GM18858 (cell line): ENCODE measurements around the gene RTN4R.

Experiments
- ATAC-seq: cut with Tn5 transposase; IDR thresholded peaks from one replicate; pipeline ENCODE4 v1.9.1; 2021; ENCODE audit not compliant: unreplicated experiment

RTN4R gene

GRCh38 chr22:20204806-20205205 lies 63.3 kb downstream of the RTN4R start:
- no peak for ATAC-seq

- no peak for ATAC-seq
Observed at GRCh38 chr22:20204311-20204710, 63.8 kb downstream of the RTN4R start.

DNA sequence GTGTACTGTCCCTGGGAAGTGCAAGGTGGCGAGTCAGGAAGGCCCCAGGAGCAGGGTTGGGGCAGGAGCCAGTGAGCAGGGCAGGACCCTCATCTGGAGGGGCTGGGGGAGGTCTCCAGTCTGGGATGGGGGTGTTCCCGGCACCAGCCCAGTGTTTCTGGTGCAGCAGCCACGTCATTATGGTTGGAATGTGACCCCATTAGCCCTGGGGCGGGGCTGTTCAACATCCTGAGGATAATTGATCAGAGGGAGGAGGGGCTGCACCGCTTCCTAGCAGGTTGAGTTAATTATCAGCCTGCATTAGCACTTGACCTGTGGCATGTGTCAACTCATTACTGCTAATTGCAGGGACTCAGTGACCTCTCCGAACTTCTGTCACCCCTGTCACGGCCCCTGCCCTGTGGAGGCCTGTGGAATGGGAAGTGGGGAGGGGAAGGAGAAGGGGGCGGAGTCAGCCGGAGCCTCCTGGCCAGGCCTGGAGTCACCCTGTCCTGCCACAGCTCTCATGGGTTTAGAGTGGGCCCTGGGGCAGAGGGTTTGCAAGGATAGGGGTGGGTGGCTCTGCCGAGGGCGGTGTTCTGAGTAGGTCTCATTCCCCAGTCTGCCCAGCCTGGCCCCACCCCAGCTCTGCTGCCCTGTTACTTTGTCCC lies 64.4 kb downstream of the RTN4R start:
- no peak for ATAC-seq

DNA sequence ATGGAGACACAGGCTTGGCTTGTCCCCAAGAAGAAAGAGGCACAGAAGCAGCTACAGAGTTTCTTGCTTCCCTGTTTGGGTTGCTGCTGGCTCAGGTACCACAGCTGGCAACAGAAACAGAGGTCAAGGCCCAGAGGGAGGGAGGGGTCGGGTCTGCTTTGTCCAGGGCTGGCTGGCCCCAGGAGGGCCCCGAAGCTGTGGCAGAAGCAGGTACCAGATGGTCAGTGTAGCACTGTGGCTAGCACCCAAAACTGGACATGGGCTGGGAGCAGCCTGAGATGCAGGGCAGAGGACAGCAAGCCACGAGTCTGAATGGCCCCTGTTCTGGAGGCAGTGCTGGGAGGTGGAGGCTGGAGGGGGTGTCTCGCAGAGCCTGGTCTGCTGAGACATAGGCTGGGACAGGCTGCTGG lies 65.0 kb downstream of the RTN4R start:
- ATAC-seq = no peak

GRCh38 chr22:20201837-20202392 lies 66.2 kb downstream of the RTN4R start:
- ATAC-seq = no peak

DNA sequence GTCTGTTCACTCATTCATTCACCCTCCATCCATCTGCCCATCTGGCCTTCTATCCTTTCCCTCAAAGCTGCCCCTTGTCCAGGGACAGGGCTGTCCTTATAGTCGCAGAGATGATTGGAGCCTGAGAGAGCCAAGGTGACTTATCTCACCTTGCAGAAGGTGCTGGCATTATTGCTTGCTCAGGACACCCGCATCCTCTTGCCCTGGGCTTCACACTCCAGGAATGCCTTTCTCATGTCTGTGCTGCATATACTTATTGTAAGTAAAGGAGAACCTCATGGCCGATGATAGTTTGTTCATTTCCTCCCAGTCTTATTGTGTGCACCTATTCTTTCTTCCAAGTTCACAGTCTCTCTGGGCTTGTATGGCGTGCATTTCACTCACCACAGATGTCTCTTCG lies 68.2 kb downstream of the RTN4R start:
- ATAC-seq = no peak

DNA sequence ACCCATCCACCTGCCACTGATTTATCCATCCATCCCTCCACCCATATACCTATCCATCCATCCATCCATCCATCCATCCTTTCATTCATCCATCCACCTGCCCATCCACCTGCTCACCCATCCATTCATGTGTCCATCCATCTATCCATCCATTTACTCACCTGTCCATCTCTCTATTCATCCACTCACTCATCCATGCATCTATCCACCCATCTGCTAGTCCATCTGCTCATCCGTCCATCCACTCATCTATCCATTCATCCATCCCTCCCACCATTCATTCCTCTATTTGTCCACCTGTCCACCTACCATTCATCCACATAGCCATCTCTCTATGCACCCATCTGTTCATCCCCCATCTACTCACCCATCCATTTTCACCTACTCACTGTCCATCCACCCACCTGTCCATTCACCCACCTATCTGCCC lies 68.7 kb downstream of the RTN4R start:
- ATAC-seq = no peak

- no peak for ATAC-seq
Observed at GRCh38 chr22:20198557-20199319, 69.4 kb downstream of the RTN4R start.

GRCh38 chr22:20197407-20198030 lies 70.6 kb downstream of the RTN4R start:
- no peak for ATAC-seq

GRCh38 chr22:20196094-20196842 lies 71.8 kb downstream of the RTN4R start:
- ATAC-seq = no peak

DNA sequence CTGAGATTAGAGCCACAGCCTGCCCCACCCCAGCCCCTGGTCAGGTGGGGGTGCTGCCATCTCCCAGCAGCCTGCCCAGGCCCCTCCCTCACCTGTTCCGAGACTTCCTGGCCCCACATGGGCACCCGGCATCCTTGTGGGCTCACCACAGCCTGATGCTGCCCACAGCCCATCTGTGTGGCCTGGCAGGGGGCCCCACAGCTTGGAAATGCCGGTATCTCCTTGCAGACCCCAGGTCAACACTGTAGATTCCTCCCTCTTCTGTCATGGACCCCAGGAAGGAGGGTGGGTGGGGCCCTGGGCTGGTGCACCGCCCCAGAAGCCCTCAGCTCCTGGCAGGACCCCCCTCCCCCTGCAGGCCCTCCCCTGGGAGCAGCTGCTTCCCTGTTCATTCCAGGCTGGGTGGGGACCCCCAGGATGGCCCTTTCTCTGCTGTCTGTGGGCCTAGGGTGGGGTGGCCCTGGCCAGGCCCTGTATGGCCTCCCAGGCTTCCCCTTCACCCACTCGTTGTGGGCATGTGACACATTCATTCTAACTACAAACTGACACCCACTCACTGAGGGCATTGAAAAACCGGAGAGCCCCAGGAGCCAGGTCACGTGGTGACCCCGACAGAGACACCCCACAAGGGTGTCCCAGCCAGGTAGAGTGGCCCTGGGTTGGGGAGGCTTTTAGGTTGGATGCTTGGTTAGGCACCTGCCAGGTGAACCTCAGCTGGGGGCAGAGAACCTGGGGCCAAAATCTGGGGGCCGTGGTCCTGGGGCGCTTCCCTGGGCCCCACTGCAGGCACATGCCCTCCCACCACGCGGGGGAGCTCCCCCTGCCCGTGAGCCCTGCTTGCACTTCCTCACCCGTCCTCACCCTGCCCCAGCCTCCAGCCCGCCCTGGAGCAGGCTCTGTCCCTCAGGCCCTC lies 73.2 kb downstream of the RTN4R start:
- no peak for ATAC-seq

- no peak for ATAC-seq
Observed at GRCh38 chr22:20193761-20194494, 74.2 kb downstream of the RTN4R start.

DNA sequence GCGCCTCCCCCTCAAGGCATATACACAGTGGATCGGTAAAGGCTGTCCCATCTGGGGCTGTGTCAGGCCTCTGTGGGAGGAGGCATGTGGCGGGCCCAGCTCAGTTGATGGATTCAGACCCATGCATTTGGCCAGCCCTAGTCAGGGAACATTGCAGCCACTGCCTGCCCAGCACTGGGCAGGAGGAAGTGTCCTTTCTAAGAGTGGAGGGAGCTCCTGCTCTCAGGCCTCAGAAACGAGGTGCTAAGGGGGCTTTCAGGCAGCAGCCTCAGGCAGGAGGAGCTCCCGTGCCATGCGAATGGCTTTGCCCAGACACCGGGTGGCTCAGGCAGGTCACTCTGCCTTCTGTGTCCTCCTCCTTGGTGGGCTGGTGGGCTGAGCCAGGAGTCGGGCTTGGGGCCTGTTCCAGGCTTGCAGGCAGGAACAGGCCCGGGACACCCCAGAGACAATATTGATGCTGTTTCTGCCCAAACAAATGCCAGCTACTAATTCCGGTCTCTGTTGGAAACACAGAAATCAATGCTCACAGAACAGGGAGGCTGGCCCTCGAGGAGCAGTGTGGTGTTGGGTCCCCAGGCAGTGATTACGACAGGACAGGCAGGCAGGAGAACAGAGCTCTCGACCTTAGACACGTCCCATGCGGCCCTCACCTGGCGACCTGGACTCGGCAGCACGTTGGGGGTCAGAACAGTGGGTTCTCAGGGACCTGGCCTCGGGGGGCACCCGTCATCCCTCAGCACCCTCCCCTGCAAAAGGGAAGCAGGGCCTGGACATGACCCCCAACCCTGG lies 75.0 kb downstream of the RTN4R start:
- ATAC-seq = no peak

GRCh38 chr22:20192293-20192971 lies 75.7 kb downstream of the RTN4R start:
- ATAC-seq = no peak

DNA sequence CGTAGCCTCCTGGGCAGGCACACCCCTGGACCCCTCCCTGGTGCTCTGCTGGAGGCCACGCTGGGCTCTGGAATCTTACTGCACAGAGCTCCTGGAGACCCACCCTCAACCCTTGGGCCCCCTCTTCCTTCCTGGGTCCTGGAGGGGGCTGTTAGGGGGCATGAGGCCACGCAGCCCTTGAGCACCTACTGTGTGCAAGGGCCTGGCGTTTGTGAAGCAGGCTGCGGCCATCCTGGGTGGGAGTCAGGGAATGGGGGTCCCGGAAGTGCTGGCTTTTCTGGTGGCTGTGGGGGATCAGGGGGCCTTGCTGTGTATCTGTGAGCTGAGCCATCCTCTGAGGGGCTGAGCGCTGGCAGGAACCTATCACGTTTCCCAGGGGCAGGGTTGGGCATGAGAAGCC lies 76.3 kb downstream of the RTN4R start:
- no peak for ATAC-seq
